Memory B cell (primary cell): ENCODE results near the gene PLCH1.
"Not testable (repeated sequence)": the region's sequence is repeated elsewhere in the genome, so short reads cannot be mapped to it uniquely, and the experiment has no call there.

Experiments used
- ATAC-seq: fragments of 150-1000 bp; cut with Tn5 transposase; 2 replicates; pipeline ENCODE4 v1.10.0; 2021; ENCODE audit warnings: low read depth, mild to moderate bottlenecking, moderate library complexity
- DNase-seq, 2 donors: peaks; one replicate each; pipeline ENCODE4 v3.0.0; 2022; ENCODE audit warnings: low spot score in 2 of 2
- H3K27ac Mint-ChIP-seq: one replicate; pipeline ENCODE4 v1.8.0; 2022; ENCODE audit warnings: mild to moderate bottlenecking, moderate library complexity, mixed read lengths
- H3K27me3 Mint-ChIP-seq: one replicate; pipeline ENCODE4 v1.8.0; 2022; ENCODE audit warnings: mixed read lengths
- H3K36me3 Mint-ChIP-seq: one replicate; pipeline ENCODE4 v1.8.0; 2022; ENCODE audit warnings: mild to moderate bottlenecking, mixed read lengths
- H3K4me1 Mint-ChIP-seq: one replicate; pipeline ENCODE4 v1.8.0; 2022; ENCODE audit warnings: mixed read lengths
- H3K4me3 Mint-ChIP-seq: one replicate; pipeline ENCODE4 v1.8.0; 2022; ENCODE audit warnings: mild to moderate bottlenecking, moderate library complexity, mixed read lengths
- H3K9me3 Mint-ChIP-seq: one replicate; pipeline ENCODE4 v1.8.0; 2022; ENCODE audit warnings: mixed read lengths

The PLCH1 gene

DNA sequence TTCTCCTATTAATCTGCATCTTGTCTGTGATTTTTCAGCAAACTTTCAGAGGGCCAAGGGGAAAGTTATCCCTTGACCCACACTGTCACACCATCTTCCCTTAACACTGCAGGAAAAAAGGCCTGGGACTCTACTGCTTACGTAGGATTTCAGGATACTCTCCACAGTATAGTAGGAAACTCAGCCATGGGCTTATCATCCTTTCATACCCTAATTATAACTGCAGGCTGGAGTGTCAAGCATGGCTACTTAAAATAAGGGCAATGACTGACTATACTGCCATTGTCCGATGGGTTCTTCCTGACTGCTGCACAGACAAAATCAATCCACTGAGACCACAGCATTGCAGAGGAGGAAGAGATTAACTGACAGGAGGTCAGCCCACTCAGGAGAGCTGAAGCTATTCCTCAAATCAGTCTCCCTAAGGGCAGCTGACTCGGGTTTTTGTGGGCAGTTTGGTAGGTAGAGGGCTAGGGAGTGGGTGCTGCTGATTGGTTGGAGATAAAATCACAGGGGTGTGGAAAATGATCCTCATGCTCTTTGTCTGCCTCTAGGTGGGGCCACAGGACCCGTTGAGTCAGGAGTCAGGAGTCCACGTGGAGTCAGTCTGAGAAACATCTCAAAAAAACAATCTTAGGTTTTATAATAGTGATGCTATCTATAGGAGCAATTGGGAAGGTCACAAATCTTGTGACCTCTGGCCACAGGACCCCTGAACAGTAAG, 333.2 kb downstream of the PLCH1 start:
- no peak for DNase-seq
- Mint-ChIP-seq H3K9me3 (no peaks in the 10 kb centered on the region), H3K27me3 (no peaks in the 10 kb centered on the region), H3K27ac (no peak overlapping the region), H3K36me3 (no peaks in the 10 kb centered on the region), H3K4me1 (no peaks in the 10 kb centered on the region), H3K4me3 (no peak overlapping the region)
- ATAC-seq, result no peak

DNA sequence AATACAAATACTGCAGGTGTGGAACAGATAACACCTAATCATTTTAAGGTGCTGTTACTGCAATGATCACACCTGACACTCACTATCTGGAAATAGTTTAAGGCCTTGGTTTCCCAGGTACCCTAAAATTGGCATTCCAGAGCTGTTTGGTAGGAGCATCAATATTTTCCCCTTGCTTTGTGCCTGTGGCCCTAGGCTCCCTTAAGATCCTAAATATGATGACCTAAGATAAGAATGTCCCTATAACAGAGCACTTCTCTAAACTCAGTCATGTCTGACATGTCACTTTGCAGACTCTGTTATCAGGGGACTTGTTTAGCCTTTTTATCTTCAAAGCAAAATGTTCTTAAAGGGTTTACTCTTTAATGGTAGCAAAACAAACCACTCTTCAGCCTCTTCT, 335.5 kb downstream of the PLCH1 start:
- Mint-ChIP-seq H3K36me3 (no peaks in the 10 kb centered on the region), H3K27me3 (peaks cover 3% of the 10 kb centered on the region), H3K27ac (no peak overlapping the region), H3K4me1 (no peaks in the 10 kb centered on the region), H3K9me3 (no peaks in the 10 kb centered on the region), H3K4me3 (no peak overlapping the region)
- DNase-seq (no peak), ATAC-seq (no peak)

DNA sequence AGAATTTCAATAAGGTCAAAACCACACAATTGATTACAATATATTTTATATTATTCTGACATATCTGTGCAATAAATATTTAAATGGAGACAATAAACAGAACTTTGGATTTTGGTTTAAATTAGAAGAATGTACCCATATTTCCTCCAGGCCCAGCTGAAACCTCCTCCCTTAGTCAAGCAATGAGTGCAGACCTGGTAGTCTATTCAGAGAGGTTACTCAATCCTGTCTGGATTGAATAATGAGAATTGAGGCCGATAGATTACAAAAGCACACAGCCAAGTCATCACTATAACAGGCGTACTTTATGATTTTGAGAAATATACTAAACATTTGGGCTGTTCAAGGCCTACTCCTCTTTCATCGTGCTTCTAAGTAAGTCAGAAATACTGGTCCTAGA, 336.9 kb downstream of the PLCH1 start:
- H3K27me3 Mint-ChIP-seq, result peaks cover 7% of the 10 kb centered on the region
- no peak overlapping the region for H3K27ac Mint-ChIP-seq
- H3K36me3 Mint-ChIP-seq, result no peaks in the 10 kb centered on the region
- H3K4me1 Mint-ChIP-seq, result no peaks in the 10 kb centered on the region
- DNase-seq (no peak), ATAC-seq (no peak)
- H3K4me3 Mint-ChIP-seq, result no peak overlapping the region
- H3K9me3 Mint-ChIP-seq, result no peaks in the 10 kb centered on the region

DNA sequence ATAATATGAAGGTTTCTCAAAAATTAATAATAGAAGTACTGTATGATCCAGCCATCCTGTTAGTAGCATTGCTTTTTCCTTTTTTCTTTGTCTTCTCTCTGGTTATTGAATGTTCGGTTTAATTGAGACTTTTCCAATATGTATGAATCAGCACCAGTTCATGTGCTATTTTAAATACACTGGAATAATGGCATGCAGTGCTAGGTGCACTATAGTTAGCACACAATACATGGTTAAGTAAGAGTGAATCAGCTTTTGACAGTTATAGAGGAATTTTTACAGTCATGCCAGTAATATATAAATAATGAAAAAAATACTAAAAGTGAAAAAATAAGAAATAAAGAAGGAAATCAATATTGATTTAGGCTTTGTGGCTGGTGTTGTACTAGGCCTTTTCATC, 337.5 kb downstream of the PLCH1 start:
- no peak for DNase-seq
- peaks cover 7% of the 10 kb centered on the region for H3K27me3 Mint-ChIP-seq
- no peaks in the 10 kb centered on the region for H3K9me3 Mint-ChIP-seq
- no peaks in the 10 kb centered on the region for H3K36me3 Mint-ChIP-seq
- no peak overlapping the region for H3K27ac Mint-ChIP-seq
- no peaks in the 10 kb centered on the region for H3K4me1 Mint-ChIP-seq
- no peak overlapping the region for H3K4me3 Mint-ChIP-seq
- ATAC-seq, result no peak

DNA sequence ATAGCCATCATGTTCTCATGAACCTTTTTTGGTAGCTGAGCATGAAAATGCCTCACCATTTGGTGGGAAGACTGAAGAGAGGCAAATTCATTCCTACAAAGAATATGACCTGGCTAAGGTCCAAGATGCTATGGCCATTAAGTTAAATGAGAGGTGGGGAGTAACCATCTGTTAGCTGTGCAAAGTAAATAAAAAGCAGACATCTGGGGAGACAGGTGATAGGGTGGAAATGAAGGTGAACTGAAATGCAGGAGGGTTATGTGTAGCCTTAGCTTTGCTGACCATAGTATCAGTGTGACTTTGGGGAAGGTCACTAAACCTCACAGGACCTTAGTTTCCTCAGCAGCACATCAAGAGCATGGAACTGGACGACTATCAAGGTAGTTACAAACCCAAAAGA, 340.4 kb downstream of the PLCH1 start:
- DNase-seq (no peak), ATAC-seq (no peak)
- Mint-ChIP-seq H3K36me3 (no peaks in the 10 kb centered on the region), H3K27ac (no peak overlapping the region), H3K27me3 (peaks cover 7% of the 10 kb centered on the region), H3K9me3 (no peaks in the 10 kb centered on the region), H3K4me3 (no peak overlapping the region), H3K4me1 (no peaks in the 10 kb centered on the region)

DNA sequence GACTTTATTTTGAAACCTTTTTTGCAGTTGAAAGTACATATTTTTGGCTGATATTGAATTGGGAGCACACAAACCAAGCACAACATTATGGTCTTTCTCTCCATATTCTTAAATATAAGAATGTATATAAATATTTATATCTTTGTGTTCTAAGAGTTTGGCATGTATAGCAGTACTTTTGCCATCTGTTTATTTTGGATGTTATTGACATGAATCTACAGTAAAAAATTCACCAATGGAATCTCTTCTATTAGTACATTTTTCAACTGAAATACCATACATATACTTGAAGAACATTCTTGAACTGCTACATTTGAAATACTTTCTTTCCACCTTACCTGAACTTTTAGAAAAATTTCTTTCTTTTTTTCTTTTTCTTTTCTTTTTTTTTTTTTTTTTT, 342.2 kb downstream of the PLCH1 start:
- H3K4me1 Mint-ChIP-seq, result no peaks in the 10 kb centered on the region
- H3K9me3 Mint-ChIP-seq, result no peaks in the 10 kb centered on the region
- H3K36me3 Mint-ChIP-seq, result no peaks in the 10 kb centered on the region
- H3K27me3 Mint-ChIP-seq, result peaks cover 7% of the 10 kb centered on the region
- H3K27ac Mint-ChIP-seq, result no peak overlapping the region
- no peak for ATAC-seq
- no peak for DNase-seq
- H3K4me3 Mint-ChIP-seq, result no peak overlapping the region

DNA sequence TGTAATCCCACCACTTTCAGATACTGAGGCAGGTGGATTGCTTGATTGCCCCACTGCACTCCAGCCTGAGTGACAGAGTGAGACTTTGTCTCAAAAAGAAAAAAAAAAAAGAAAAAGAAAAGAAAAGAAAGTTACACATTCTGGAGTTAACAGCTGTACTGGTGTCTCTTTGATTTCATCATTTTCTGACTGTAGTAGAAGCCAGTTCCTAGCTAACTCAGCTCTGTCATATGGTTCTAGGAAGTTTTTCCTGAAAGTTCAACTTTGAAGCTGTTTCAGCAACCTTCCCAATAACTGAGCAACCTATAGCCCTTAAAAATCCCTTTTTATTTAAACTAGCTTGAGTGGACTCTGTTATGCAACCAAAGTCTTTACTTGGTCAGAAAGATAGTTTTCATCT, 346.8 kb downstream of the PLCH1 start:
- Mint-ChIP-seq H3K4me1 (no peaks in the 10 kb centered on the region), H3K4me3 (no peak overlapping the region), H3K36me3 (no peaks in the 10 kb centered on the region), H3K27me3 (peaks cover 2% of the 10 kb centered on the region), H3K9me3 (peaks cover 2% of the 10 kb centered on the region), H3K27ac (no peak overlapping the region)
- no peak for DNase-seq
- ATAC-seq, result no peak

DNA sequence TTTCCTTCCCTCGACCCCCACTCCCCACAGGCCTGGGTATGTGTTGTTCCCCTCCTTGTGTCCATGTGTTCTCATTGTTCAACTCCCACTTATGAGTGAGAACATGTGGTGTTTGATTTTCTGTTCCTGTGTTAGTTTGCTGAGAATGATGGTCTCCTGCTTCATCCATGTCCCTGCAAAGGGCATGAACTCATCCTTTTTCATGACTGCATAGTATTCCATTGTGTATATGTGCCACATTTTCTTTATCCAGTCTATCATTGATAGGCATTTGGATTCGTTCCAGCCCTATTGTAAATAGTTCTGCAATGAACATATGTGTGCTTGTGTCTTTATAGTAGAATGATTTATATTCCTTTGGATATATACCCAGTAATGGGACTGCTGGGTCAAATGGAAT, 350.0 kb downstream of the PLCH1 start:
- not testable (repeated sequence) for H3K4me3 Mint-ChIP-seq, DNase-seq

DNA sequence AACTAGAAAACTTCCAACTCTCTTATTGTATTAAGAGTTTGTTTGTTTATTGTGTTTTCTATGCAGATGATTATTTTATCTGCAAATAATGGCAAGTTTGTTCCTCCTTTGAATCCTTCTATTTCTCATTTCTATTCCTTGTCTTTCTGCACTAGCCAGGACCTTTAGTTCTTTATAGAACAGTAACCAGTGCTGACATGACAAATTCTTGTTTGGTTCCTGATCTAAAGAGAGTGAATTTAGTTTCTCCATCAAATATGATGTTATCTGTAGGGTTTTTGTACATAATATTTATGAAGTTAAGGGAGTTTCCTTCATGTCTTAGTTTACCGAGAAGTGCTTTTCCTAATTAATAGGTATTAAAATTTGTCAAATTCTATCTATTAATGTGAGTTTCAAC, 350.6 kb downstream of the PLCH1 start:
- peaks cover 2% of the 10 kb centered on the region for H3K9me3 Mint-ChIP-seq
- no peak overlapping the region for H3K27ac Mint-ChIP-seq
- no peak for DNase-seq
- peaks cover 2% of the 10 kb centered on the region for H3K27me3 Mint-ChIP-seq
- no peaks in the 10 kb centered on the region for H3K36me3 Mint-ChIP-seq
- ATAC-seq, result no peak
- no peaks in the 10 kb centered on the region for H3K4me1 Mint-ChIP-seq
- H3K4me3 Mint-ChIP-seq, result no peak overlapping the region

More for the DNA sequence above, 350.0 kb downstream of the PLCH1 start:
- not testable (repeated sequence) for ATAC-seq, H3K9me3 Mint-ChIP-seq, H3K4me1 Mint-ChIP-seq, H3K36me3 Mint-ChIP-seq, H3K27me3 Mint-ChIP-seq, H3K27ac Mint-ChIP-seq

DNA sequence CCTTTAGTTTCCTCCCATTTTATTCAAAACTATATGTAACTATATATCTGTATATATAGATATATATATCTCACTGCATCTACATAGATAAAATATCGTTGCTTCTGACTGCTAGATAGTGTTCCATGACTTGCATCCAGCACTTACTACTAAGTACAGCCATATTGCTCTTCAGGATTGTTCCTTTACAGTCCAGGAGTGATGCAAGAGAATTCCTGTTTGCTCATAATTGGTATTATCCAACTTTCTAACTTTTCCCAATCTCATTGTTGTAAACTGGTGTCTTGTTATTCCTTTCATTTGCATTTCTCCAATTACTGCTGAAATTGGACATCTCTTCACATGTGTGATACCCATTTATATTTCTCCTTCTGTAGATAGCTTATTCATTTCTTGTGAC, 351.6 kb downstream of the PLCH1 start:
- Mint-ChIP-seq H3K4me3 (no peak overlapping the region), H3K9me3 (peaks cover 2% of the 10 kb centered on the region), H3K36me3 (no peaks in the 10 kb centered on the region), H3K27ac (no peak overlapping the region), H3K27me3 (peaks cover 5% of the 10 kb centered on the region), H3K4me1 (no peaks in the 10 kb centered on the region)
- ATAC-seq (no peak), DNase-seq (no peak)

DNA sequence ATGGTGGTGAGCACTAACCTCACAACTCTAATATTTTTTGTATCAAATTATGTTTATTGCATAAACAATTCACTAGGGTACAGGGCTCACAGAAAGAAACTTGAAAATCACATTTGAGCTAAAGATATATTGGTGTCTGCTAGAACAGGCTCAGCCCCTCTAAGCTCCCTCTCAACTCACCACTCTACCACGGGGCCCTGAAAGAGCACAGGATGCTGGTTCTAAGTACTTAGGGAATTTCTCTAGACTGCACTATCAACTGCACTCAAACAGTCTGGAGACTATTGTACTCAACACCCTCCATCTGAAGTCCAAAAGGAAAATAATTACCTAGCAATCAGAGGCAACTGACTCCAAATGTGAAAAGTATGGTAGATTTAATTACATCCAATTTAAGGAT, 352.7 kb downstream of the PLCH1 start:
- no peaks in the 10 kb centered on the region for H3K36me3 Mint-ChIP-seq
- peaks cover 5% of the 10 kb centered on the region for H3K27me3 Mint-ChIP-seq
- ATAC-seq, result no peak
- H3K4me3 Mint-ChIP-seq, result no peak overlapping the region
- no peaks in the 10 kb centered on the region for H3K4me1 Mint-ChIP-seq
- H3K9me3 Mint-ChIP-seq, result peaks cover 2% of the 10 kb centered on the region
- no peak overlapping the region for H3K27ac Mint-ChIP-seq
- no peak for DNase-seq

DNA sequence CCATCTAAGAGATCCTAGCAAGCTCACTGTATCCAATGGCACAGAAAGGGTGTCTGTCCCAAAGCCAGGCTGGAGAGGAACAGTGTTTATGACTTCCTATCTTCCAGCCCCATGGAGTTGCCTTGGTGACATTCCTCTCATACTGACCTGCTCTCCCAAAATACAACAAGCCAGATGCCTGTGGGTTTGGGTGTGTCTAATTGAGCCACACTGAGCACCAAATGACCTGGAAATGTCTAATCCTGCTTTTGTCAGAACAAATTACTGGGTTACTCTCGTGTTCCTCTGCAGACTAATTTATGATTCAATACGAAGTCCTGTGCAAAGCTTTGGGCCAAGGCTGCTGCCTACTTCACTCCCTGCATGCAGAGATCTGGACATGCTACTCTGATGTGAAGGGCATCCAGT, 353.3 kb downstream of the PLCH1 start:
- H3K36me3 Mint-ChIP-seq, result no peaks in the 10 kb centered on the region
- peaks cover 2% of the 10 kb centered on the region for H3K9me3 Mint-ChIP-seq

DNA sequence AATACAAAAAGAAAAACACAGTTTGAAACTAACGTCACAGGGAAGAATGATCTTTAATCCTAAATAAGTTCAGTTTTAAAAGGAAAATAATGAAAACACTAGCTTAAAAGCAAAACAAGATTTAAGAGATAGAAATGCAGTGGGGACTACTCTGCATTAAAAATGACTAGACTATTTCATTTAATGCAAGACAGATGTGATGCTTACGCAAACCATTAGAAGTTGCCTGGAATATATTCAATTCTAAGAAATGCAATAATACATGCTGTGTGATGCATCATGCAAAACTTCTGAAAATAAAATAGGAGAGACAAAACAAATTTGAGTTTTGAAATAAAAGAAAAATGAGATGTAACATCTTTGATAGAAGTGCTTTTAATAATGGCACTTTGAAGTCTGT, 353.8 kb downstream of the PLCH1 start:
- Mint-ChIP-seq H3K27ac (no peak overlapping the region), H3K4me1 (no peaks in the 10 kb centered on the region), H3K9me3 (peaks cover 2% of the 10 kb centered on the region), H3K36me3 (no peaks in the 10 kb centered on the region), H3K4me3 (no peak overlapping the region), H3K27me3 (peaks cover 6% of the 10 kb centered on the region)
- DNase-seq (no peak), ATAC-seq (no peak)

More for the DNA sequence above, 353.3 kb downstream of the PLCH1 start:
- H3K27me3 Mint-ChIP-seq, result peaks cover 5% of the 10 kb centered on the region
- no peak overlapping the region for H3K27ac Mint-ChIP-seq
- no peak for ATAC-seq
- H3K4me3 Mint-ChIP-seq, result no peak overlapping the region
- no peak for DNase-seq
- no peaks in the 10 kb centered on the region for H3K4me1 Mint-ChIP-seq

DNA sequence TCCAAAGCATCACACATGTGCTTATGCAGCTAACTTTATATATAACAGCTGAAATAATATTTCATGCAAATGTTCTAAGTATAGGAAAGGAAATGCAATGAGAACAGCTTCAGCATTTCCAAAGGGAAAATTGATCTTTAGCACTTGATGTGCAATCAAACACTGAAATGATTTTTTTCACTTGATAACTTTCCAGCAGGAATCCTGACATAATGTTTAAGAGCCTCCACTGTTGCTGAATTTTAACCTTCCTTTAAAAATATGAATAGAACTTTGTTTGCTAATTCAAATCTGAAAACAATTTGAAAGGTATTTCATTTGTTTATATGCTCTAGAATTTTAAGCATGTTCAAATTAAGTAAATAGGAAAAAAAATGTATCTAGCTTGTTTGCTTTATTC, 354.5 kb downstream of the PLCH1 start:
- Mint-ChIP-seq H3K9me3 (peaks cover 2% of the 10 kb centered on the region), H3K27ac (no peak overlapping the region), H3K4me1 (no peaks in the 10 kb centered on the region), H3K27me3 (peaks cover 6% of the 10 kb centered on the region), H3K36me3 (no peaks in the 10 kb centered on the region), H3K4me3 (no peak overlapping the region)
- DNase-seq (no peak), ATAC-seq (no peak)

DNA sequence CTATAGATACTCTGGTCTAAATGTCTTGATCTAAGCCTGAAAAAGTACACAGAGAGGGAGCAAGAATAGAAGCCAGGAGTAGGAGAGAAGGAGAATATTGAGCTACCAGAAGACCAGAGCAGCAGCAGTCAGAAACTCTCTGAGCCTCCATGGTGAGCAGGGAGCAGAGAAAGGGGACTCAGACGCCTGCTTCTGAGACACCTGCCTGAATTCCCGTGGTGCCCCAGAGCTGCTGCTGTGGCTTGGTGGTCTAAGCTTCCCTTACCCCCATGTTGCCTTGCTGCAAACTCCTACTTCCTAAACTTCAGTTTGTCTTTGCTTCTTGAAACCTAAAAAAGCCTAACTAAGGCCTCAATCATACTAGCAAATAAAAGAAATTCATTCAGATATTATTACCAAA, 356.5 kb downstream of the PLCH1 start:
- H3K4me1 Mint-ChIP-seq, result no peaks in the 10 kb centered on the region
- H3K4me3 Mint-ChIP-seq, result no peak overlapping the region
- no peak for DNase-seq
- ATAC-seq, result no peak
- no peaks in the 10 kb centered on the region for H3K36me3 Mint-ChIP-seq
- H3K27ac Mint-ChIP-seq, result no peak overlapping the region
- H3K9me3 Mint-ChIP-seq, result no peaks in the 10 kb centered on the region
- peaks cover 5% of the 10 kb centered on the region for H3K27me3 Mint-ChIP-seq
